Endodermal cell (in vitro differentiated cells): ENCODE measurements around the gene ESM1. TPM values are rescaled to one million over a fixed set of nuclear protein-coding genes. Genes with fewer than 3 reads are reported as not detected.

Experiments
- DNase-seq: peaks from one replicate; pipeline ENCODE4 v3.0.0-alpha.2; 2017
- H3K27ac ChIP-seq: 2 replicates; pipeline ENCODE4 v1.5.1; 2013; ENCODE audit warnings: mild to moderate bottlenecking, low read depth, low read length, moderate library complexity
- H3K27me3 ChIP-seq: 2 replicates; pipeline ENCODE4 v1.6.1; 2013; ENCODE audit warnings: mild to moderate bottlenecking, low read length, moderate library complexity; ENCODE audit not compliant: insufficient read depth, control insufficient read depth, poor library complexity, severe bottlenecking
- H3K36me3 ChIP-seq: 2 replicates; pipeline ENCODE4 v1.7.0; 2013; ENCODE audit warnings: mild to moderate bottlenecking, low read length, moderate library complexity; ENCODE audit not compliant: control insufficient read depth, insufficient read depth
- H3K4me1 ChIP-seq: one replicate; pipeline ENCODE4 v1.7.0; 2013; ENCODE audit warnings: low read length; ENCODE audit not compliant: control insufficient read depth, insufficient read depth
- H3K4me3 ChIP-seq: 2 replicates; pipeline ENCODE4 v1.5.1; 2013; ENCODE audit warnings: mild to moderate bottlenecking, low read length, moderate library complexity
- H3K9ac ChIP-seq: 2 replicates; pipeline ENCODE4 v1.6.1; 2013; ENCODE audit warnings: mild to moderate bottlenecking, low read length, moderate library complexity; ENCODE audit not compliant: poor library complexity, severe bottlenecking; ENCODE audit errors: extremely low read depth
- H3K9me3 ChIP-seq: 2 replicates; pipeline ENCODE4 v1.6.1; 2013; ENCODE audit warnings: mild to moderate bottlenecking, low read length, moderate library complexity; ENCODE audit not compliant: control insufficient read depth
- H3K27ac Mint-ChIP-seq: 2 replicates; pipeline ENCODE4 v1.8.0; 2020; ENCODE audit warnings: mixed read lengths
- H3K27me3 Mint-ChIP-seq: 2 replicates; pipeline ENCODE4 v1.8.0; 2021; ENCODE audit warnings: mild to moderate bottlenecking, mixed read lengths; ENCODE audit not compliant: insufficient read depth
- H3K36me3 Mint-ChIP-seq: 2 replicates; pipeline ENCODE4 v1.8.0; 2020; ENCODE audit warnings: low read depth, mixed read lengths
- H3K4me1 Mint-ChIP-seq: 2 replicates; pipeline ENCODE4 v1.8.0; 2020; ENCODE audit warnings: mixed read lengths
- H3K4me3 Mint-ChIP-seq: 2 replicates; pipeline ENCODE4 v1.8.0; 2020; ENCODE audit warnings: mild to moderate bottlenecking, moderate library complexity, mixed read lengths
- H3K9me3 Mint-ChIP-seq: 2 replicates; pipeline ENCODE4 v1.8.0; 2020; ENCODE audit warnings: mild to moderate bottlenecking, mixed read lengths
- CTCF ChIP-seq: fragments of 200-600 bp; sonication (generic); conservative IDR thresholded peaks from 2 replicates; pipeline ENCODE4 v1.5.0; 2021; ENCODE audit warnings: antibody characterized with exemption, mild to moderate bottlenecking
- WGBS, 2 experiments: methylation state at CpG; one replicate each; pipeline versions ENCODE4 v1.1.5 to v1.1.7; 2013; ENCODE audit warnings: missing lambda C conversion rate in 2 of 2, mixed read lengths in 1 of 2; ENCODE audit not compliant: insufficient coverage in 1 of 2, insufficient read length in 1 of 2; 5-methylcytosine and 5-hydroxymethylcytosine counted together
- total RNA-seq, 2 donors: library from RNA; stranded (reverse); fragmentation: NEBNext Ultra II Directional in 1 of 2; extraction: Animal tissue kit (Norgen Biotek cat#: 25700) in 1 of 2; gene quantifications; 2 replicates in 1 of 2; 3 replicates in 1 of 2; pipeline ENCODE4 v1.2.1, GENCODE V29; 2021

Gene ESM1
- total RNA-seq, 2 donors from 2014 or later = not detected

DNA sequence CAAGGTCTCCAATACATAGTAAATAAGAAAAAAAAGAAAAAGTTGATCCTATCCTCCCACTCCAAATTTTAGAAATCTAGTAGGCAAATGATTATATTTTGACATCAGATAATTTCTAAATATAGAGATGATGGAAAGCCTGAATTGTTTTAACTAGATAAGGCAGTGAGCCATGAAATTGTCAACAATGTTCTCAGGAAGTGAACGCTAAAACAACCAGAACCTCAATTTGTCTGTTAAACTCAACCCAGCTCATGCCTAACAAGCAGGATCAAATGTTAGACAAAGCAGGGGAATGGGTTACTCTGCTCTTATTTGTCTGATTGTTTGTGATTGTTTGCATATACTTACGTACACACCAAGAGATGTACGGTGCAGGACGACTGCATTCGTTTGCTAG is 49.2 kb downstream of the ESM1 start:
- Mint-ChIP-seq H3K4me1 (peaks cover 30% of the 10 kb centered on the region), H3K4me3 (no peak overlapping the region), H3K9me3 (no peaks in the 10 kb centered on the region), H3K36me3 (no peaks in the 10 kb centered on the region), H3K27ac (no peak overlapping the region), H3K27me3 (peaks cover 14% of the 10 kb centered on the region)
- no peak for DNase-seq
- Histone ChIP-seq H3K36me3 (no peaks in the 10 kb centered on the region), H3K9ac (no peak overlapping the region), H3K9me3 (no peaks in the 10 kb centered on the region), H3K4me3 (no peak overlapping the region), H3K4me1 (peaks cover 15% of the 10 kb centered on the region), H3K27ac (no peak overlapping the region), H3K27me3 (no peaks in the 10 kb centered on the region)
- TF ChIP-seq CTCF = no peak
- WGBS, 2 experiments = 92 to 95% methylated on average over 4 to 5 of the region's 5 CpGs

GRCh38 chr5:54932789-54933188 is 52.6 kb downstream of the ESM1 start:
- no peaks in the 10 kb centered on the region for H3K36me3 Mint-ChIP-seq
- H3K27me3 Mint-ChIP-seq = peaks cover 8% of the 10 kb centered on the region
- no peaks in the 10 kb centered on the region for H3K27me3 ChIP-seq
- H3K9me3 Mint-ChIP-seq = no peaks in the 10 kb centered on the region
- no peak overlapping the region for H3K27ac ChIP-seq
- no peak overlapping the region for H3K4me3 Mint-ChIP-seq
- H3K36me3 ChIP-seq = no peaks in the 10 kb centered on the region
- no peak overlapping the region for H3K9ac ChIP-seq
- H3K27ac Mint-ChIP-seq = no peak overlapping the region
- no peak overlapping the region for H3K4me3 ChIP-seq
- H3K9me3 ChIP-seq = no peaks in the 10 kb centered on the region
- peaks cover 25% of the 10 kb centered on the region for H3K4me1 Mint-ChIP-seq
- no peak for DNase-seq
- WGBS, 2 experiments = 57 to 68% methylated on average over 4 to 6 of the region's 6 CpGs
- H3K4me1 ChIP-seq = peaks cover 11% of the 10 kb centered on the region
- TF ChIP-seq CTCF = no peak

GRCh38 chr5:54930736-54931135 is 54.7 kb downstream of the ESM1 start:
- no peak overlapping the region for H3K9ac ChIP-seq
- peaks cover under 1% of the 10 kb centered on the region for H3K4me1 ChIP-seq
- Mint-ChIP-seq H3K4me1 (peaks cover 13% of the 10 kb centered on the region), H3K9me3 (peaks cover 6% of the 10 kb centered on the region), H3K36me3 (no peaks in the 10 kb centered on the region), H3K27ac (no peak overlapping the region), H3K4me3 (no peak overlapping the region), H3K27me3 (peaks cover 2% of the 10 kb centered on the region)
- WGBS, 2 experiments = 86 to 90% methylated on average over 1 to 2 of the region's 2 CpGs
- H3K9me3 ChIP-seq = peaks cover under 1% of the 10 kb centered on the region
- no peak overlapping the region for H3K4me3 ChIP-seq
- no peak for TF ChIP-seq CTCF
- no peak overlapping the region for H3K27ac ChIP-seq
- no peak for DNase-seq
- H3K36me3 ChIP-seq = no peaks in the 10 kb centered on the region
- no peaks in the 10 kb centered on the region for H3K27me3 ChIP-seq

Other genes starting within 250 kb of the ESM1 start
- gene GZMK, start 38.7 kb upstream of the ESM1 start, total RNA-seq = under 1 TPM in 1 of 2 donors, not detected in 1; 0.29 TPM
- gene GZMA, start 117.1 kb upstream of the ESM1 start, total RNA-seq = under 1 TPM in 1 of 2 donors, not detected in 1; 0.31 TPM
- gene GPX8, start 174.6 kb upstream of the ESM1 start, total RNA-seq = 10 to 100 TPM; 47.9 to 68.9 TPM
- gene CDC20B, start 187.6 kb upstream of the ESM1 start, total RNA-seq = under 1 TPM; 0.13 to 0.20 TPM
- gene MCIDAS, start 241.7 kb upstream of the ESM1 start, total RNA-seq = 1 to 10 TPM in 1 of 2 donors, under 1 TPM in 1; 0.58 to 1.4 TPM
- 1 to 10 TPM; 5.1 to 9.7 TPM for gene CCNO, start 248.0 kb upstream of the ESM1 start, total RNA-seq